Measurements from ENCODE around the gene MALT1.

DNA sequence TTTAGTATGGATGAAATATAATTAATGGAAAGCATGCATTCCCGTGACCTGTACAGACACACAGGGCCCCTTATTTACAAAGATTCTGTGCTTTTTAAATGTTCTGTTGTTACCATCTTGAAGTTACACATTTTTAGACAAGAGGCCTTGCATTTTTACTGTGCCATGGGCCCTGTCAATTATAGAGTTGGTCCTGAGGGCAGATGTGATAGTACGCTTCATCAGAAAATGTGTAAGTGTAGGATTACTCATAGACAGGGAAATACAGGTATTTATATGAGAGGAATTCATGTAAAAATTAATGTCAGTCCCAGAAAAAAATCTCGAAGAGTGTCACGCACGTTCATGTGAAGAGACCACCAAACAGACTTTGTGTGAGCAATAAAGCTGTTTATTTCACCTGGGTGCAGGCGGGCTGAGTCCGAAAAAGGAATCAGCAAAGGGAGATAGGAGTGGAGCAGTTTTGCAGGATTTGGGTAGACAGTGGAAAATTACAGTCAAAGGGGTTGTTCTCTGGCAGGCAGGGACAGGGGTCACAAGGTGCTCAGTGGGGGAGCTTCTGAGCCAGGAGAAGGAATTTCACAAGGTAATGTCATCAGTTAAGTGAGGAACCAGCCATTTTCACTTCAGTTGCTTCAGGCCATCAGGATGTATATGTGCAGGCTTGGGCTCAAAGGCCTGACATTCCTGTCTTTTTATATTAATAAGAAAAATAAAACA, 30.2 kb upstream of the MALT1 start:
- TF ChIP-seq, protein P1, sequence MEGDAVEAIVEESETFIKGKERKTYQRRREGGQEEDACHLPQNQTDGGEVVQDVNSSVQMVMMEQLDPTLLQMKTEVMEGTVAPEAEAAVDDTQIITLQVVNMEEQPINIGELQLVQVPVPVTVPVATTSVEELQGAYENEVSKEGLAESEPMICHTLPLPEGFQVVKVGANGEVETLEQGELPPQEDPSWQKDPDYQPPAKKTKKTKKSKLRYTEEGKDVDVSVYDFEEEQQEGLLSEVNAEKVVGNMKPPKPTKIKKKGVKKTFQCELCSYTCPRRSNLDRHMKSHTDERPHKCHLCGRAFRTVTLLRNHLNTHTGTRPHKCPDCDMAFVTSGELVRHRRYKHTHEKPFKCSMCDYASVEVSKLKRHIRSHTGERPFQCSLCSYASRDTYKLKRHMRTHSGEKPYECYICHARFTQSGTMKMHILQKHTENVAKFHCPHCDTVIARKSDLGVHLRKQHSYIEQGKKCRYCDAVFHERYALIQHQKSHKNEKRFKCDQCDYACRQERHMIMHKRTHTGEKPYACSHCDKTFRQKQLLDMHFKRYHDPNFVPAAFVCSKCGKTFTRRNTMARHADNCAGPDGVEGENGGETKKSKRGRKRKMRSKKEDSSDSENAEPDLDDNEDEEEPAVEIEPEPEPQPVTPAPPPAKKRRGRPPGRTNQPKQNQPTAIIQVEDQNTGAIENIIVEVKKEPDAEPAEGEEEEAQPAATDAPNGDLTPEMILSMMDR (conservative IDR thresholded peaks at IDR 0.05) = no peak
- no peak for TF ChIP-seq ZFX (IDR thresholded peaks at IDR 0.05)

Data from C4-2B (cell line).